Cardiac septum (tissue), 1 donor: ENCODE measurements around the gene OSTN. TPM values are rescaled to one million over a fixed set of nuclear protein-coding genes. Genes with fewer than 3 reads are reported as not detected.
"Not testable (repeated sequence)": the region's sequence is repeated elsewhere in the genome, so short reads cannot be mapped to it uniquely, and the experiment has no call there.

Source experiments
- DNase-seq: peaks from one replicate; pipeline ENCODE4 v3.0.0-alpha.2; 2020; ENCODE audit warnings: low spot score
- intact Hi-C: fragments of 100-400 bp; cut with DNase I; formaldehyde crosslinking; loops from one replicate; pipeline ENCODE4 v1.14.0; 2022
- long read RNA-seq: library from polyadenylated mRNA; unstranded; transcript quantifications from one replicate; pipeline ENCODE4 v2.0.0, GENCODE V29; 2021
- total RNA-seq: library from RNA; stranded (reverse); fragmentation: NEBNext Ultra II Directional; extraction: Animal tissue kit (Norgen Biotek cat#: 25700); gene quantifications from one replicate; pipeline ENCODE4 v1.2.1, GENCODE V29; 2021
- donor health status: DM: no; HTN: no; CAD: no.

OSTN gene, protein sequence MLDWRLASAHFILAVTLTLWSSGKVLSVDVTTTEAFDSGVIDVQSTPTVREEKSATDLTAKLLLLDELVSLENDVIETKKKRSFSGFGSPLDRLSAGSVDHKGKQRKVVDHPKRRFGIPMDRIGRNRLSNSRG
- total RNA-seq, result 0.48 TPM
- long read RNA-seq, result 0 reads

GRCh38 chr3:191198932-191199331 lies at the start of gene OSTN:
Gene OSTN, plus strand, starts transcription at chr3:191199241. Its CDS starts 13,292 bp downstream, at chr3:191212533.
- DNase-seq, result no peak
- intact Hi-C loops, result no loop called here

GRCh38 chr3:191151653-191152052 lies 47.4 kb upstream of the OSTN start:
- intact Hi-C loops, result no loop called here
- DNase-seq, result no peak

- DNase-seq, result no peak
- intact Hi-C loops, result no loop called here
Measured at GRCh38 chr3:191154827-191155226, 44.2 kb upstream of the OSTN start.

- no peak for DNase-seq
- intact Hi-C loops, result no loop called here
Measured at GRCh38 chr3:191158247-191158646, 40.8 kb upstream of the OSTN start.

DNA sequence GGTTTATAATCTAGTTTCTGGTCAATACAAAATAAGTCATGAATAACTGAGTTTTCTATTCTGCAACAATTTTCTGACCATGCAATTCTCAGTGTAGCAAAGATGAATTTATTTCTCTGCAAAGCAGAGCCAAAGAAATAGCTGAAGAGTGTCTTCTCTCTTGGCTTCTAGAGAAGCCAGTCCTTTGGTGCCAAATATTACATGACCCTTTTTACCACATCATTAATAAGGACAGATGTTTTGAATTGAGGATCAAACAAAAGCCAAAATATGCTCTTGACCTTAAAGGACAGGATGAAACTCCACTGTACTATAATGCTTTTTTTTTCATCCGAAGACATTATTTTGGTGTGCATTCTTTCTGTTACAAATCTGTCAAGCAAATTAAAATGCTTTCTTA lies 40.2 kb upstream of the OSTN start:
- intact Hi-C loops, result no loop called here
- DNase-seq, result no peak

DNA sequence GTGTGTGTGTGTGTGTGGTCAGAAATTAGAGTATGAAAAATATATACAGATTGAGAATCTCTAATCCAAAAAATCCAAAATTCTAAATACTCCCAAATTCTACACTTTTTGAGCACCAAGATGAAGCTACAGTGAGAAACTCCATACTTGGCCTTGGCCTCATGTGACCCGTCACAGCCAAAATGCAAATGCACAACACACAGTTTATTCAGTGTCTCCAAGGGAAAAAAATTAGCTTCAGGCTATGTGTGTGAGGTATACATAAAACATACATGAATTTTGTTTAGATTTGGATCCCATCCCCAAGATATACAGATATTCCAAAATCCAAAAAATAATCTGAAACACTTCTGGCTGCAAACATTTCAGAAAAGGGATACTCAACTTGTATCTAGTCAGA lies 33.2 kb upstream of the OSTN start:
- DNase-seq, result no peak
- intact Hi-C loops, result no loop called here

GRCh38 chr3:191166368-191166767 lies 32.7 kb upstream of the OSTN start:
- intact Hi-C loops, result no loop called here
- DNase-seq, result no peak

- no peak for DNase-seq
- intact Hi-C loops, result no loop called here
Measured at GRCh38 chr3:191169566-191169965, 29.5 kb upstream of the OSTN start.

DNA sequence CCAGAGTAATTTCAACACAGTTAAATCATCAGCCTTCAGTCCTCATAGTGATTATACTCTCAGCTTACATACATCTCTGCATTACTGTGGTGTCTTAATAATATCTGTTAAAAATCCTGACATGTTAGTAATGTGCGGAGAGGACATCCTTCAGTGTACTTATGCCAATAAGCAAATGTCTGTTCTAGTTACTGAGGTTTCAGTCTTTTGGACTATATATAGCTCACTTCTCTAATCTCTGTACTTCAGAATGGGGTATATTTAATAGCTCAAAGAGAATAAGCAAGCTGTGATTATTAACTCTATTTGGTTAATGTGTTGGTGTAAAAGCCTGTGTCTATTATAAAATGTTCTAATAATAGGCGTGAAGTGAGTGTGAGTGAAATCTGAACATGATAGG lies 28.9 kb upstream of the OSTN start:
- no peak for DNase-seq
- intact Hi-C loops, result no loop called here

DNA sequence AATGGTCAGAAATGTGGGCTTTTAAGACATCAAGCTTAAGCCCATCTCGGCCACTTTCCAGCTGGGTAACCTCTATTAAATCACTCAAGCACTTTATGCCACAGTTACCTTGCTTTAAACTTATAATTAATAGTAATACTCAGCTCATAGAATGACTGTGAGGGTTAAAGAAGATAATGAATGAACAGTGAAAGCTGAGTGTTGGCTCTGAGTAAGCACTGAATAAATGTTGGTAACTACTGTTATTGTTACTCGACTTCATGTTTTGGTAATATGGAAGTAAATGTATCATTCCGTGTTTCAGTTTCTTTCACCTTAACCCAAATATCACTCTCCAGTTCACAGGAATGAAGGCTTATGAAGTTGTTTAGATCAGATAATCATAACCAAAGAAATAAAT lies 23.9 kb upstream of the OSTN start:
- intact Hi-C loops, result no loop called here
- no peak for DNase-seq

- no peak for DNase-seq
- intact Hi-C loops, result no loop called here
Measured at GRCh38 chr3:191176038-191176785, 22.8 kb upstream of the OSTN start.

GRCh38 chr3:191185382-191185781 lies 13.7 kb upstream of the OSTN start:
- DNase-seq, intact Hi-C loops: not testable (repeated sequence)

- DNase-seq, intact Hi-C loops: not testable (repeated sequence)
Measured at GRCh38 chr3:191188246-191188645, 10.8 kb upstream of the OSTN start.

GRCh38 chr3:191192270-191192669 lies 6.8 kb upstream of the OSTN start:
- DNase-seq, intact Hi-C loops: not testable (repeated sequence)

DNA sequence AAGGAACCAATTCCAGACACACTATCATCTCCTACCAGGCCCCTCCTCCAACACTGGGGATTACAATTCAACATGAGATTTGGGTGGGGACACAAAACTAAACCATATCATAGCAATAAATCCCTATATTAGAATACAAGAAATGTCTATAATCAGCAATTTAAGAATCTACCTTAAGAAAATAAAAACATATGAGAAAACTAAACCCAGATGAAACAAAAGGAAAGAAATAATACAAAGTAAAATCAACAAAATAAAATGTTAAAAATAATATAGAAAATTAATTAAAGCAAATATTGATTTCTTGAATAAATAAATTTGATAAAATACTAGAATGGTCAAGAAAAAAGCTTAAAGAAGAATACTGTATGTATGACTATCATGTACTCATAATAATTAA lies 6.1 kb upstream of the OSTN start:
- DNase-seq, result no peak
- intact Hi-C loops, result no loop called here

DNA sequence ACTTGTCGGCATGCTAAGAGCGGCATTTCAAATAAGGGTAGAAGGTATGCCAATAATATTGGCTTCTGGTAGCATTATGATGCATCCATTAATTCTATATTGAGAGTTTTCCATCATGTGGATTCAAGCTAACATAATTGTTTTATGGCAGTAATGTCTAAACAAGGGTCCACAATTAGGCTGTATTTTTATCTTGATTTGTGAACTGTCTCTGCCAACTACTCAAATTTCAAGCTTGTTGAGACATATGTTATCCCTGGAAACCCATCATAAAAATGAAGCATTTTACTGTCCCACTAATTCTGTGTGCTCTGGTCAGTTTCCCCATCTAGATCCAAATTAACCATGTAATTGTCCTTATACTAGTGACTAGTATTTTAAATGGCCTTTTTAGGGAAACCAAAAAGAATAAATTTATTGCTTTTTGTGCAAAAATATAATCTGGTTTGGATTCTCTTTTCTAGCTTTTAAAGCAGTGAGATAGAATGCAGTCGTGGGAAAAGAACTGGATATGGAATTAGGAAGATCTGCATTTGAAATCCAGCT lies 1.2 kb upstream of the OSTN start:
- no peak for DNase-seq

GRCh38 chr3:191198480-191198879 lies 561 bp upstream of the OSTN start:
- DNase-seq, result no peak
- intact Hi-C loops, result no loop called here

More for the DNA sequence above, 1.2 kb upstream of the OSTN start:
- intact Hi-C loops, result no loop called here

DNA sequence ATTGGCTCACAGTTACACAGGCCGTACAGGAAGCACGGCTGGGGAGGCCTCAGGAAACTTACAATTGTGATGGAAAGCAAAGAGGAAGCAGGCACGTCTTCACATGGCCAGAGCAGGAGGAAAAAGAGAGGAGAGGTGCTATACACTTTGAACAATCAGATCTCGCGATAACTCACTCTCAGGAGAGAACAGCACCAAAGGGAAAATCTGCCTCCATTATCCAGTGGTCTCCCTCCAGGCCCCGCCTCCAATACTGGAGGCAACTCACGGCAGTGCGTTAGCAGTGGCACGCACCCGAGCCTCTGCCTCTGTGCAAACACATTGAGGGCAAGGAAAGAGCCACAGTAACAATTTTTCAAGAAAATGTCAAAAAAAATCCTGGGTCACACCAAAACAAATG lies 11.0 kb downstream of the OSTN start:
- intact Hi-C loops, result no loop called here
- no peak for DNase-seq

DNA sequence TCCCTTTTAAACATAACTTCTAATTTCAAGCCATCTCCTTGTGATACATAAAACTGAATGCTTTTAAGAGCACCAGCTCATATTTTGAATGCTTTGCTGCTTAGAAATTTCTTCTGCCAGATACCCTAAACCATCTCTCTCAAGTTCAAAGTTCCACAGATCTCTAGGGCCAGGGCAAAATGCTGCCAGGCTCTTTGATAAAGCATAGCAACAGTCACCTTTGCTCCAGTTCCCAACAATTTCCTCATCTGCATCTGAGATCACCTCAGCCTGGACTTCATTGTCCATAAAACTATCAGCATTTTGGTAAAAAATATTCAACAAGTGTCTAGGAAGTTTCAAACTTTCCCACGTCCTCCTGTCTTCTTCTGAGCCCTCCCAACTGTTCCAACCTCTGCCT lies 17.5 kb downstream of the OSTN start:
- intact Hi-C loops, result no loop called here

DNA sequence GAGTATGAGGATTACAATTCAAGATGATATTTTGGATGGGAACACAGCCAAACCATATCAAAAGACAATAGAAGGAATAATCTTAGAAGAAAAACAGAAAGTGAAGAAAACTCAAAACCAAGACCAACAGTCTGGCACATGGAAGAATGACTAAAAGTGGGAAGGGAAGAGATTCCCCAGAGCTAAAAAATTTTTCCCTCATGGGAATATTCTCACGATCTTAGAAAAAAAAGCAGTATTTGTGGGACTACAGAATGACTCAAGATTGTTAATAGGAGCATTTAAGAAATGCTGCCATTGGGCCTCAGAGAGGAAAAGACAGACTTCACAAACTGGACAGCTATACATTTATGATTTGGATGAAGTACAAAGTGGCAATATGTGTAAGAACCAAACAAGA lies 18.3 kb downstream of the OSTN start:
- DNase-seq, result no peak
- intact Hi-C loops, result no loop called here

More for the DNA sequence above, 17.5 kb downstream of the OSTN start:
- DNase-seq, result no peak

- no peak for DNase-seq
- intact Hi-C loops, result no loop called here
Measured at GRCh38 chr3:191220908-191221307, 21.9 kb downstream of the OSTN start.
